ENCODE data around the gene SCN1B. TPM values are rescaled to one million over a fixed set of nuclear protein-coding genes. Genes with fewer than 3 reads are reported as not detected.

SCN1B gene
- total RNA-seq, 1 experiment from 2014 or later: 4.0 TPM

- no peaks in the 10 kb centered on the region; the same call in 1 of the 2 replicates for H3K36me3 ChIP-seq
- no peak overlapping the region for H3K27ac ChIP-seq
- no peaks in the 10 kb centered on the region for H3K4me1 ChIP-seq (replicated peaks)
- no peak overlapping the region for H3K4me3 ChIP-seq
- no peaks in the 10 kb centered on the region for H3K27me3 ChIP-seq (replicated peaks)
- peaks cover 4% of the 10 kb centered on the region for H3K9me3 ChIP-seq (replicated peaks)
- no peak for DNase-seq (ENCODE audit: low read depth in 1 of 2, low spot score in 2 of 2)
These were observed 49.6 kb downstream of the SCN1B start for GRCh38 chr19:35079826-35080225.

DNA sequence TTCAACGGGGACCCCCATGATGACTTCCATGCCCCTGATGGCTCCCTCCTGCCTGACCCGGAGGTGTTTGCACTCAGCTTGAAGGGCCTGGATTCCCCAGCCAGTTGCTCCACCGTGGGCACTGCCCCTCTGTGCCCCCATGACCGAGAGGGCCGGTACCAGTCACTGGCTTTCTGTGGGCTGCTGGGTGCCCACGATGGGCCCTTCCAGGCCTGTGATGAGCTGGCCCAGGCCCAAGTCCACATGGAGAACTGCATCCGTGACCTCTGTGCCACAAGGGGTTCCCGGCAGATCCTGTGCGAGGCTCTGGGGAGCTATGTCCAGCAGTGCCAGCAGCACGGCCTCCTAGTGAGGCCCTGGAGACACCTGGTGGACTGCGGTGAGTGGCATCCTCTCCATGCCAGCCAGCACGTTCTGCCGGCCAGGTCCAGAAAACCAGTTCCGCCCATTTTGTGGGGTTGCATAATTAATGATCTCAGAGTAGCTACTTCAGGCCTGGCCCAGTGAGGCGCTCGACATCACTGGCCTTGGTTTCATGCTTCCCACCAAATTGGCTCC, 50.4 kb downstream of the SCN1B start:
- no peak for DNase-seq (ENCODE audit: low read depth in 1 of 2, low spot score in 2 of 2)
- Histone ChIP-seq H3K36me3 (no peaks in the 10 kb centered on the region; the same call in 1 of the 2 replicates), H3K4me3 (no peak overlapping the region), H3K27me3 (replicated peaks) (no peaks in the 10 kb centered on the region), H3K27ac (no peak overlapping the region), H3K9me3 (replicated peaks) (peaks cover 4% of the 10 kb centered on the region), H3K4me1 (replicated peaks) (no peaks in the 10 kb centered on the region)

GRCh38 chr19:35081201-35081600, 50.9 kb downstream of the SCN1B start:
- H3K9me3 ChIP-seq (replicated peaks): peaks cover 4% of the 10 kb centered on the region
- no peak overlapping the region for H3K4me3 ChIP-seq
- no peak for DNase-seq (ENCODE audit: low read depth in 1 of 2, low spot score in 2 of 2)
- no peaks in the 10 kb centered on the region for H3K27me3 ChIP-seq (replicated peaks)
- no peaks in the 10 kb centered on the region; the same call in 1 of the 2 replicates for H3K36me3 ChIP-seq
- no peak overlapping the region for H3K27ac ChIP-seq
- no peaks in the 10 kb centered on the region for H3K4me1 ChIP-seq (replicated peaks)

GRCh38 chr19:35083691-35084508, 53.6 kb downstream of the SCN1B start:
- no peaks in the 10 kb centered on the region for H3K27me3 ChIP-seq (replicated peaks)
- H3K4me3 ChIP-seq: no peak overlapping the region
- H3K4me1 ChIP-seq (replicated peaks): peaks cover 12% of the 10 kb centered on the region
- H3K36me3 ChIP-seq: no peaks in the 10 kb centered on the region; the same call in 1 of the 2 replicates
- H3K9me3 ChIP-seq (replicated peaks): peaks cover 4% of the 10 kb centered on the region
- no peak overlapping the region for H3K27ac ChIP-seq
- DNase-seq (ENCODE audit: low read depth in 1 of 2, low spot score in 2 of 2): no peak

DNA sequence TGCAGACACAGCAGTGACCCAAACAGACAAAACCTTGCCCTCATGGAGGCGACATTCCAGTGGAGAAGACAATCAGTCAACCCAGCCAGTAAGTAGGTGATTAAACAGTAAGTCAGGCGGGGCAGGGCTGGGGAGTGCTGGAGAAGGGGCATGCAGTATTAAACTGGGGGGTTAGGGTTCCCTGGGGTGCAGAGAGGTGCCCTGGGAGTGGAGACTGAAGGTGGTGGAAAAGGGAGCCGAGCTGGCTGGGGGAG, 54.2 kb downstream of the SCN1B start:
- H3K4me1 ChIP-seq (replicated peaks): peaks cover 17% of the 10 kb centered on the region
- H3K27me3 ChIP-seq (replicated peaks): no peaks in the 10 kb centered on the region
- no peak for DNase-seq (ENCODE audit: low read depth in 1 of 2, low spot score in 2 of 2)
- H3K27ac ChIP-seq: no peak overlapping the region
- no peaks in the 10 kb centered on the region; the same call in 1 of the 2 replicates for H3K36me3 ChIP-seq
- no peak overlapping the region for H3K4me3 ChIP-seq
- peaks cover 4% of the 10 kb centered on the region for H3K9me3 ChIP-seq (replicated peaks)

DNA sequence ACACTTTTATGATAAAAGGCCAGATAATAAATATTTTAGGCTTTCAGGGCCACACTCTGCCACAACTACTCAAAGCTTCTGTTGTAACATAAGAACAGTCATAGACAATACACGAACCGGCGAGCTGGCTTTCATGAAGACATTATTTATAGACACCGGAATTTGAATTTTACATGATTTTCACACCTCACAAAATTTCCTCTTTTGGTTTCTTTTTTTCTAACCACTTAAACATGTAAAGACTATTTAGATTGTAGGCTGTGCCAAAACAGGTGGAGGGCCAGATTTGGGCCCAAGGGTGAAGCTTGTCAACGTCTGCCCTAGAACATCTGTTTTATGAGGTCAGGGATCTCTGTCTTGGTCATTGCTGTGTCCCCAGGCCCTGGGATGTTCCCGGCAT, 55.7 kb downstream of the SCN1B start:
- no peaks in the 10 kb centered on the region; the same call in 1 of the 2 replicates for H3K36me3 ChIP-seq
- H3K4me3 ChIP-seq: no peak overlapping the region
- DNase-seq (ENCODE audit: low read depth in 1 of 2, low spot score in 2 of 2): no peak
- no peak overlapping the region for H3K27ac ChIP-seq
- peaks cover 4% of the 10 kb centered on the region for H3K9me3 ChIP-seq (replicated peaks)
- no peaks in the 10 kb centered on the region for H3K27me3 ChIP-seq (replicated peaks)
- peaks cover 17% of the 10 kb centered on the region for H3K4me1 ChIP-seq (replicated peaks)

- Histone ChIP-seq H3K36me3 (no peaks in the 10 kb centered on the region; the same call in 1 of the 2 replicates), H3K9me3 (replicated peaks) (peaks cover 4% of the 10 kb centered on the region), H3K4me3 (no peak overlapping the region), H3K4me1 (replicated peaks) (peaks cover 17% of the 10 kb centered on the region), H3K27me3 (replicated peaks) (no peaks in the 10 kb centered on the region), H3K27ac (no peak overlapping the region)
- DNase-seq (ENCODE audit: low read depth in 1 of 2, low spot score in 2 of 2): no peak
These were observed 56.2 kb downstream of the SCN1B start for GRCh38 chr19:35086455-35086854.

DNA sequence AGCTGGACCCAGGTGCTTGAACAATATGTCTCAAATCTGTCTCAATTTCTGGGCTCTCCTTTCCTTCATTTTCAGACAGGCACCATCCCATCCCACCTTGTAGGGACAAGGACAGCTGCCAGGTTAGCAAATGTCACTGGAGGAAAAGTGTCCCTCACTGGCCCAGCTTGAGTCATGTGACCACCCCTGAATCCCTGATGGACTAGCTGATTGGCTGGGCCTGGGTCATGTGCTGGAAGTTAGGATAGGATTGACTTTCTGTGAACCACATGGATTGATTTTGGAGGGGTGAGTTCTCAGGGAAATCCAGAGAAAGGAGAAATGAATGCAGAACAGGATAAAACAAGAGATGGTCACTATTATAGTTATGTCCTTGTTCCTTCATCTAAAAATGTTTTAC, 57.1 kb downstream of the SCN1B start:
- no peaks in the 10 kb centered on the region for H3K27me3 ChIP-seq (replicated peaks)
- H3K4me3 ChIP-seq: no peak overlapping the region
- peaks cover 3% of the 10 kb centered on the region for H3K9me3 ChIP-seq (replicated peaks)
- no peaks in the 10 kb centered on the region; the same call in 1 of the 2 replicates for H3K36me3 ChIP-seq
- H3K4me1 ChIP-seq (replicated peaks): peaks cover 17% of the 10 kb centered on the region
- no peak overlapping the region for H3K27ac ChIP-seq
- DNase-seq (ENCODE audit: low read depth in 1 of 2, low spot score in 2 of 2): no peak

DNA sequence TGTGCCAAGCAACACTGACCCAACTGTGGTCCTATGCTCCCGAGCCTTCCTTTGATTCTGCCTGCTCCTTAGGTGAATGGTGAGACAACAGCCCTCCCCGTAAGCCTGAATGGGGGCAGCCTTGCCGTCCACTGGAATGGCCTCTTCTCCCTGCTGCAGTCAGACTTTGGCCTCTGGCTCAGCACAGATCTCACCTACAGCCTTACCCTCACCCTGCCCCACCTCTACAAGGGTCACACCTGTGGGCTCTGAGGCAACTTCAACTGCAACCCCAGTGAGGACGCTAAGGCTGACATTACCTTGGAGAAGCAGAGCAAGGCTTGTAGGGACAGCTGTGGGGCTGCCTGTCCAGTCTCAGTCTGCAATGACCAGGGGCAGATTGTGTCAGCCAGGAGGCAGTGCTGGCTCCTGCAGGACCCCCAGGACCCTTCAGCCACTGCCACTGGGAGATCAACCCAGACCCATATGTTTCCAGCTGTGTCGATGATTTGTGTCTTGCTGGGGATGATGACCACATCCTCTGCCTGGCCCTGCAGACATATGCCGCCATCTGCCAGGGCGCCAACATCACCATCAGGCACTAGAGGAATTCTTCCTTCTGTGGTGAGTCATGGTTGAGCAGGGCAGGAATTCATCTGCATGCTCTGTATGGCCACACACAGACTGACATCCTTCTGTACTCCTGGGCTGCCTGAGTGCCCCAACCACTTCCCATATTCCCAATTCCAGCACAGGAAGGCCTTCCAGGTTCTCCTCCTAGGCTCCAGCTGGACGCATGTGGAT, 58.1 kb downstream of the SCN1B start:
- no peaks in the 10 kb centered on the region for H3K27me3 ChIP-seq (replicated peaks)
- H3K4me1 ChIP-seq (replicated peaks): peaks cover 17% of the 10 kb centered on the region
- H3K27ac ChIP-seq: peak overlapping the region; percentile 52
- DNase-seq (ENCODE audit: low read depth in 1 of 2, low spot score in 2 of 2): peak; percentile 88 to 93
- H3K36me3 ChIP-seq: no peaks in the 10 kb centered on the region
- H3K4me3 ChIP-seq: no peak overlapping the region
- H3K9me3 ChIP-seq (replicated peaks): no peaks in the 10 kb centered on the region

- Histone ChIP-seq H3K4me1 (replicated peaks) (peaks cover 17% of the 10 kb centered on the region), H3K27me3 (replicated peaks) (no peaks in the 10 kb centered on the region), H3K27ac (peak overlapping the region; percentile 41; the same call in 1 of the 2 replicates), H3K9me3 (replicated peaks) (no peaks in the 10 kb centered on the region), H3K36me3 (no peaks in the 10 kb centered on the region), H3K4me3 (no peak overlapping the region)
- no peak for DNase-seq (ENCODE audit: low read depth in 1 of 2, low spot score in 2 of 2)
These were observed 59.3 kb downstream of the SCN1B start for GRCh38 chr19:35089554-35089953.

Other genes with a start within 250 kb of the SCN1B start
- gene ZNF30, start 103.6 kb upstream of the SCN1B start, total RNA-seq (2014; rRNA removed; shearing (Covaris generic)): 2.8 and 4.3 TPM in 2 replicates
- gene ZNF792, start 66.2 kb upstream of the SCN1B start, total RNA-seq (2014; rRNA removed; shearing (Covaris generic)): 2.9 and 4.8 TPM in 2 replicates
- gene GRAMD1A, start 30.1 kb upstream of the SCN1B start, total RNA-seq (2014; rRNA removed; shearing (Covaris generic)): 14.0 and 21.6 TPM in 2 replicates
- not detected in 2 replicates for gene HPN, start 11.3 kb downstream of the SCN1B start, total RNA-seq (2014; rRNA removed; shearing (Covaris generic))
- gene FXYD3, start 85.4 kb downstream of the SCN1B start, total RNA-seq (2014; rRNA removed; shearing (Covaris generic)): not detected in 2 replicates
- gene LGI4, start 104.6 kb downstream of the SCN1B start, total RNA-seq (2014; rRNA removed; shearing (Covaris generic)): not detected in 2 replicates
- gene FXYD1, start 108.4 kb downstream of the SCN1B start, total RNA-seq (2014; rRNA removed; shearing (Covaris generic)): not detected in 2 replicates
- gene FXYD7, start 112.8 kb downstream of the SCN1B start, total RNA-seq (2014; rRNA removed; shearing (Covaris generic)): not detected in 2 replicates
- gene FXYD5, start 124.3 kb downstream of the SCN1B start, total RNA-seq (2014; rRNA removed; shearing (Covaris generic)): 32.9 and 42.6 TPM in 2 replicates
- not detected in 2 replicates for gene FAM187B, start 198.3 kb downstream of the SCN1B start, total RNA-seq (2014; rRNA removed; shearing (Covaris generic))
- gene LSR, start 218.5 kb downstream of the SCN1B start, total RNA-seq (2014; rRNA removed; shearing (Covaris generic)): 2.0 TPM in 1 of 2 replicates, not detected in the other
- gene USF2, start 238.5 kb downstream of the SCN1B start, total RNA-seq (2014; rRNA removed; shearing (Covaris generic)): 42.9 and 60.3 TPM in 2 replicates